Uterus (tissue), 4 donors: ENCODE results near the gene MPP1. TPM values are rescaled to one million over a fixed set of nuclear protein-coding genes. Genes with fewer than 3 reads are reported as not detected.
"Not testable (repeated sequence)": the region's sequence is repeated elsewhere in the genome, so short reads cannot be mapped to it uniquely, and the experiment has no call there.

ENCODE experiments used
- DNase-seq, 2 donors: peaks; one replicate each; pipeline ENCODE4 v3.0.0-alpha.2; 2019 to 2020
- H3K27ac ChIP-seq, 2 donors: fragments of 200-600 bp; sonication (generic); 1 replicate in 1 of 2; 2 replicates in 1 of 2; pipeline ENCODE4 v1.5.1; 2016 to 2018
- H3K27me3 ChIP-seq, 2 donors: fragments of 200-600 bp; sonication (generic); one replicate each; pipeline ENCODE4 v1.5.1; 2018 to 2019; ENCODE audit warnings: control low read depth in 1 of 2
- H3K36me3 ChIP-seq, 2 donors: fragments of 200-600 bp; sonication (generic); one replicate each; pipeline ENCODE4 v1.5.1; 2019; ENCODE audit warnings: control low read depth in 1 of 2
- H3K4me1 ChIP-seq, 2 donors: fragments of 200-600 bp; sonication (generic); one replicate each; pipeline ENCODE4 v1.5.1; 2018 to 2019; ENCODE audit warnings: control low read depth in 1 of 2
- H3K4me3 ChIP-seq, 2 donors: fragments of 200-600 bp; sonication (generic); 1 replicate in 1 of 2; 2 replicates in 1 of 2; pipeline ENCODE4 v1.5.1; 2018 to 2019; ENCODE audit warnings: mild to moderate bottlenecking in 1 of 2
- H3K9me3 ChIP-seq, 2 donors: fragments of 200-600 bp; sonication (generic); one replicate each; pipeline ENCODE4 v1.5.1; 2019; ENCODE audit warnings: control low read depth in 1 of 2
- POLR2A ChIP-seq, 2 donors: fragments of 450-650 bp; IDR thresholded peaks; one replicate each; pipeline ENCODE4 v1.6.1; 2016; ENCODE audit warnings: antibody characterized with exemption in 2 of 2, mild to moderate bottlenecking in 1 of 2, moderate library complexity in 1 of 2
- intact Hi-C: fragments of 100-400 bp; cut with DNase I; formaldehyde crosslinking; loops from one replicate; pipeline ENCODE4 v1.15.1; 2023; ENCODE audit warnings: low total_unique reads
- total RNA-seq, 4 donors: library from RNA; depleted of rRNA in 3 of 4; stranded (reverse); fragments of >200 nt in 3 of 4; gene quantifications; one replicate each; pipeline versions ENCODE4 v1.1.0 to v1.2.4, GENCODE V29; 2014 to 2023
- TF ChIP-seq, protein P1 (sequence below), 4 experiments: fragments of 200-600 bp in 2 of 4; fragments of 450-650 bp in 2 of 4; sonication (generic) in 2 of 4; IDR thresholded peaks; one replicate each; pipeline ENCODE4 v1.5.1; 2016 to 2019; ENCODE audit warnings: antibody characterized with exemption in 4 of 4, mild to moderate bottlenecking in 2 of 4, moderate library complexity in 1 of 4
- donor health status: DM: yes; HTN: yes; CAD: no.

Gene MPP1
- total RNA-seq, 4 donors from 2014 or later: 8.5 to 31.0 (median 20.4) TPM

- Histone ChIP-seq H3K9me3 (no peaks in the 10 kb centered on the region), H3K36me3 (no peaks in the 10 kb centered on the region), H3K27me3 (no peaks in the 10 kb centered on the region), H3K4me1 (no peaks in the 10 kb centered on the region), H3K27ac (no peak overlapping the region), H3K4me3 (no peak overlapping the region)
- intact Hi-C loops: no loop called here
- TF ChIP-seq, protein P1, sequence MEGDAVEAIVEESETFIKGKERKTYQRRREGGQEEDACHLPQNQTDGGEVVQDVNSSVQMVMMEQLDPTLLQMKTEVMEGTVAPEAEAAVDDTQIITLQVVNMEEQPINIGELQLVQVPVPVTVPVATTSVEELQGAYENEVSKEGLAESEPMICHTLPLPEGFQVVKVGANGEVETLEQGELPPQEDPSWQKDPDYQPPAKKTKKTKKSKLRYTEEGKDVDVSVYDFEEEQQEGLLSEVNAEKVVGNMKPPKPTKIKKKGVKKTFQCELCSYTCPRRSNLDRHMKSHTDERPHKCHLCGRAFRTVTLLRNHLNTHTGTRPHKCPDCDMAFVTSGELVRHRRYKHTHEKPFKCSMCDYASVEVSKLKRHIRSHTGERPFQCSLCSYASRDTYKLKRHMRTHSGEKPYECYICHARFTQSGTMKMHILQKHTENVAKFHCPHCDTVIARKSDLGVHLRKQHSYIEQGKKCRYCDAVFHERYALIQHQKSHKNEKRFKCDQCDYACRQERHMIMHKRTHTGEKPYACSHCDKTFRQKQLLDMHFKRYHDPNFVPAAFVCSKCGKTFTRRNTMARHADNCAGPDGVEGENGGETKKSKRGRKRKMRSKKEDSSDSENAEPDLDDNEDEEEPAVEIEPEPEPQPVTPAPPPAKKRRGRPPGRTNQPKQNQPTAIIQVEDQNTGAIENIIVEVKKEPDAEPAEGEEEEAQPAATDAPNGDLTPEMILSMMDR (IDR thresholded peaks at IDR 0.05): no peak
- TF ChIP-seq POLR2A (IDR thresholded peaks at IDR 0.05): no peak
- no peak for DNase-seq
Measured at GRCh38 chrX:154824638-154825037, 19.4 kb upstream of the MPP1 start.

DNA sequence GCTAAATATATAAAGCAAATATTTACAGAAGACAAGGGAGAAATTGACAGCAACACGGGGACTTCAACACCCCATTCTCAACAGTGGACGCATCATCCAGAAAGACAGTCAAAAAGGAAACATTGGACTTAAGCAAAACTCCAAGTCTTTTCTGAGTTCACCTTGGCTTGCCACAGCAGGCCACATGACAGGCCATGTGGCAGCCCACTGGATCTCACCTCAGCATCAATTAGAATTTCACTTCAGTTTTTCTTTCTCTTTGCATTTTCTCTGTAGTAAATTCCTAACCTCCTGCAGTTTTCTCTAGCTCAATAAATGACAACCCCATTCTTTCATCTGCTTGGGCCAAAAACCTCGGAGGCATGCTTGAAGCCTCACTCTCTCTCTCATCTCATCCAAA lies 16.7 kb upstream of the MPP1 start:
- Histone ChIP-seq H3K9me3 (no peaks in the 10 kb centered on the region), H3K4me3 (no peak overlapping the region), H3K27me3 (no peaks in the 10 kb centered on the region), H3K36me3 (no peaks in the 10 kb centered on the region), H3K27ac (no peak overlapping the region), H3K4me1 (no peaks in the 10 kb centered on the region)
- TF ChIP-seq, protein P1 (IDR thresholded peaks at IDR 0.05): no peak
- no peak for TF ChIP-seq POLR2A (IDR thresholded peaks at IDR 0.05)
- no peak for DNase-seq
- intact Hi-C loops: no loop called here

- no peak for DNase-seq
- no peak overlapping the region for H3K4me3 ChIP-seq
- no peaks in the 10 kb centered on the region for H3K4me1 ChIP-seq
- no peaks in the 10 kb centered on the region for H3K36me3 ChIP-seq
- no peaks in the 10 kb centered on the region for H3K9me3 ChIP-seq
- H3K27me3 ChIP-seq: no peaks in the 10 kb centered on the region
- no peak for TF ChIP-seq POLR2A (IDR thresholded peaks at IDR 0.05)
- TF ChIP-seq, protein P1 (IDR thresholded peaks at IDR 0.05): no peak
- intact Hi-C loops: no loop called here
- no peak overlapping the region for H3K27ac ChIP-seq
Measured at GRCh38 chrX:154821523-154821922, 16.2 kb upstream of the MPP1 start.

DNA sequence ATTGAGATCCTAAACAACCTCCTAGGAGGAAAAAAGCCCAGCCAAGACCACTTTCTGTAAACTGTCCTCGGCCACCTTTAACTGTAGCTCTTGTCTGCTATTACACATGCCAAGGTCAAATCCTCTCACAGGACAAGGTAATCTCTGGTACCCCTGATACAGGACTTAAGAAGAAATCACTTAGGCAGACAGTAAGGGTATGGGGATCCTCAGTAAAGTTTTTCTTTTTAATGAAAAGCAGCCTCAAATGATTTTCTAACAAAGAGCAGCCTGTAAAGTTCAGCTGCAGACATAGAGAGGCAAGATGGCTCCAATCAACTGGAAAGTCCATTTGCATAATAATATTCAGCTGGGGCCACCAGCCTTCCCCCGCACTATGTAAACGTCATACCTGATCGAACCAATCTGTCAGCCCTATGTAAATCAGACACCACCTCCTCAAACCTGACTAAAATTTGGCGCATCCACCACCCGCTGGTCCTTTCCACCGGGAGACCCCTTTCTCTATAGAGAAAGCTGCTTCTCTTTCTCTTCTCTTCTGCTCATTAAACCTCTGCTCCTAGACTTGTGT lies 14.6 kb upstream of the MPP1 start:
- no peak overlapping the region for H3K27ac ChIP-seq
- H3K9me3 ChIP-seq: no peaks in the 10 kb centered on the region
- no peaks in the 10 kb centered on the region for H3K4me1 ChIP-seq
- H3K4me3 ChIP-seq: no peak overlapping the region
- H3K27me3 ChIP-seq: no peaks in the 10 kb centered on the region
- no peak for DNase-seq
- H3K36me3 ChIP-seq: no peaks in the 10 kb centered on the region
- intact Hi-C loops: no loop called here
- no peak for TF ChIP-seq POLR2A (IDR thresholded peaks at IDR 0.05)
- TF ChIP-seq, protein P1 (IDR thresholded peaks at IDR 0.05): no peak

DNA sequence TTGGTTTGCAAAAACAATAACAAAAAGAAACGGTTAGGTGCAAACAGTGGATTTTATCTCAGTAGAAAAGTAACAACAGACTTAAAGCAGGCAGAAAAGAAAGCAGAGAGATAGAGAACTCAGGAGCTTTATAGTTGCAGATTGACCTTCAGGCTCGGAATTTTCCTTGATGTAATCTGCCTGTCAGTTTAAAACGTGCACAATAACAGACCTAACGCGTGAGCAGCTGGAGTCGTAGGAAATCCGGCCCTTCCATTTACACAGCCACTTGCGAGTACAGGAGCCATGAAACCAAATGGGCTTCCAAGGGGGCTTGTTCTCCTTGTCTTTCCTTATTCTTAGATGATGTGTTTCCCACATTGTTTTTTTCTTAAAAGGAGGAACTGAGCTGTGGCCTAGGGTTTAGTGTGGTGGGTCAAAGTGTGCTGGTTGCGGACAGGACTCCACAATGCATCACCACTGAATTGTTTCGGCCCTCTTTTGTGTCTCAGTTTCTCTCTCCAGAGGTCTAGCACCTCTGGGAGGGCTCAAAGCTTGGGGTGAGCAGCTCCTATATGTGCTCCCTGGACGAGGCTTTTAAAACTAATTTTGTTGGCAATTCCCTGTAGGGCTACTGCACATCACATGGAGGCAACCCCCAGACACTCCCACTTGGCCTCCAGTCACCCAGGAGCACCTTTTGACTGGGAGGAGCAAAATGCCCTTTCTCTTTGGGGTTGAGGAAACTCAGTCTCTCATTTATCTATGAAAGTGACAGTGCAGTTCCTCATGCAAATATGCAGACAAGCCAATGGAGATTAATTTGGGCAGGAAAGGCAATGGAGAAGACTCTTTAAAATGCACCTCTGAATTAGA lies 13.9 kb upstream of the MPP1 start:
- H3K9me3 ChIP-seq: no peaks in the 10 kb centered on the region
- H3K4me3 ChIP-seq: no peak overlapping the region
- no peak for DNase-seq
- intact Hi-C loops: no loop called here
- H3K4me1 ChIP-seq: no peaks in the 10 kb centered on the region
- no peaks in the 10 kb centered on the region for H3K36me3 ChIP-seq
- H3K27ac ChIP-seq: no peak overlapping the region
- H3K27me3 ChIP-seq: peaks cover 0 to 6% of the 10 kb centered on the region in 2 donors
- TF ChIP-seq, protein P1 (IDR thresholded peaks at IDR 0.05): no peak
- no peak for TF ChIP-seq POLR2A (IDR thresholded peaks at IDR 0.05)

GRCh38 chrX:154817048-154817618 lies 11.8 kb upstream of the MPP1 start:
- H3K27ac ChIP-seq, H3K9me3 ChIP-seq, H3K4me1 ChIP-seq, H3K27me3 ChIP-seq, intact Hi-C loops, H3K4me3 ChIP-seq, DNase-seq, H3K36me3 ChIP-seq: not testable (repeated sequence)

DNA sequence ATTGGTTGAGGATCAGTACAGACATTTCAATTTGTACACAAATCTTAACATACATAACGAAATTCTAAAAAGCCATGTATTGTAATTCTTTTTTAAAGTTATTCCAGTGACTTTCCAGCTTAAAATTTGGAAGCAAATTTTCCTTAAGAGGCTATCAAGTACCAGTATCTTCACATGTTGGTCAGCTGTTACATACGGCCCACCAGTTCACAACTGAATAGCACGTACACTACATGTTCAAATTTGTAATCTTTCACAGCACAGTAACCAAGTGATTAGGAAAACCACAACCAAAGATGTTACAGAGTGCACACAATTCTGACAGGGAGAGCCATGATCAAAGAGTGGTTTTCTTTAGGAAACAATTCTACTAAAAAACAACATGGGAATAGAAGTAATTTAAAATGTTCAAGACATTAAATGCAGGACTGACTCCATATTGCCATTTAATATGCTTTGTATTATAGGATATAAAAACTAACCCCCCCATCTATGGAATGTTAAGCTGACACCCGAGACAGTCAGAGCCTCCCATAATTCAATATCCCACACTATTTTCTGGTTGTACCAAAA lies 11.1 kb upstream of the MPP1 start:
- H3K36me3 ChIP-seq, H3K27me3 ChIP-seq, H3K27ac ChIP-seq, H3K4me3 ChIP-seq, DNase-seq, intact Hi-C loops, H3K9me3 ChIP-seq, H3K4me1 ChIP-seq: not testable (repeated sequence)
